Measurements from ENCODE around the gene FAM120AOS. TPM values are rescaled to one million over a fixed set of nuclear protein-coding genes. Genes with fewer than 3 reads are reported as not detected.

The FAM120AOS gene
- total and polyA plus RNA-seq, 12 donors = 21.1 to 39.9 (median 31.5) TPM

DNA sequence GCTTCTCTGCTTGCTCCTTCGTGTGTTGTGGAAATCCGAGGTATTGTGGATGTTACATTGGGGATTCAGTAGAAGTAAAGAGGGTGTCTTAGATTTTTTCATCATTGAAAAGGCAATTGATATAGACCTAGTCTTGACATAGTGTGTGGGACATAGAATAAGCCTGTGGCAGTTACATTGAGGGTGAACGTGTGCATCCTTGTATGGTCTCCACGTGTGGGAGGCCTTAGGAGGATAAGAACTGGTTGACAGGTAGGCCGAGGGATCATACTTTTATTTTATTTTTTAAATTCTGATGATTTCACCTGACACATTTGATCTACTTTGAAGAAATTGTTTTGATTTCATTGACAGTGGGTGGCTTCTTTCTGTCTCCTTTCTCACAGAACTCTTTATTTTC is 17.0 kb upstream of the FAM120AOS start:
- ATAC-seq = no peak
- TF ChIP-seq CTCF (IDR thresholded peaks at IDR 0.05) = no peak

DNA sequence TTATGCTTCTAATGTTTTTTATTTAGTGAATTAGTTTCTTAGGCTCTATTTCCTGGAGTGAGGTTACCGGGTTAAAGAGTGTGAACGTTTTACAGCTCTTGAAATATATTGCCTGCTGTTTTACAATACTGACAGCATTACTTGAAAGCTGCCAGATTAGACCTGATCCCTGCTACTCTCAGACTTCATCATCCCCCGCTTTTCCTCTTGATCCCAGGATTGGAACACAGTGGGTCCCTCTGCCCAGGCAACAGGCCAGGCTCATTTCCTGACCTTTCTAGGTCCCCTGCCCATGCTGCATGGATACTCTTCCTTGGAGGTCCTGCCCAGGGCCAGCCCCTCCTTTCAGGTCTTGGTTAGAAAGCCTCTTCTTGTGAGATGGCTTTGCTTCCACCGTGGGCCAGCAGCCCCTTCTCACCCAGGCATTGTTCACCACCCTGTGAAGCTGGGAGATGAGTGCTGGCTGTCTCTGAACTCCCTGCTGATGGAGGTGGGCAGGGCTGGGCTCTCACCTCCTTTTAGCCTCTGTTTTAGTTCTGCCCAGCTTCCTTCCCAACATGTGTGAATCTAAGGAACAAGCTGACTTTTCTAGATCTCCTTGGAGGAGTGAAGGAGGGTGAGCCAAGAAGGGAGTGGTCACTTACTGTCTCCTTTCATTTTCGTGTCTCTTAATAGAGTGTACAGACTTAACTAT is 15.5 kb upstream of the FAM120AOS start:
- Histone ChIP-seq H3K4me3 (peak overlapping the region in 4 of 10 donors; percentile 10 to 20 (median 16)), H3K27ac (peak overlapping the region in 9 of 10 donors; percentile 51 to 83 (median 70)), H3K36me3 (peaks cover 0 to 30% (median 7%) of the 10 kb centered on the region in 9 donors), H3K27me3 (no peaks in the 10 kb centered on the region), H3K4me1 (peaks cover 7 to 79% (median 73%) of the 10 kb centered on the region in 9 donors), H3K9me3 (no peaks in the 10 kb centered on the region)
- DNase-seq (peak in 1 of 2 donors; percentile 43), ATAC-seq (peak; percentile 31 to 81 (median 74))
- WGBS, 2 donors = 8 to 12% methylated on average over 5 of the region's 5 CpGs
- TF ChIP-seq CTCF (IDR thresholded peaks at IDR 0.05) = no peak
- intact Hi-C loops (cut with DNase I) = no loop called here

More for the DNA sequence above, 17.0 kb upstream of the FAM120AOS start:
- Histone ChIP-seq H3K27me3 (no peaks in the 10 kb centered on the region), H3K4me1 (peaks cover 7 to 66% (median 59%) of the 10 kb centered on the region in 9 donors), H3K27ac (peak overlapping the region in 2 of 10 donors; percentile 60 to 83), H3K4me3 (no peak overlapping the region), H3K9me3 (no peaks in the 10 kb centered on the region), H3K36me3 (peaks cover 0 to 43% (median 7%) of the 10 kb centered on the region in 9 donors)
- WGBS, 2 donors = 81 to 84% methylated on average over 5 of the region's 5 CpGs
- no peak for DNase-seq
- intact Hi-C loops (cut with DNase I) = no loop called here

- H3K36me3 ChIP-seq = peaks cover 0 to 17% (median 7%) of the 10 kb centered on the region in 9 donors
- DNase-seq (no peak), ATAC-seq (no peak)
- intact Hi-C loops (cut with DNase I) = no loop called here
- TF ChIP-seq CTCF (IDR thresholded peaks at IDR 0.05) = no peak
- peaks cover 7 to 89% (median 75%) of the 10 kb centered on the region in 9 donors for H3K4me1 ChIP-seq
- peak overlapping the region in 2 of 10 donors; percentile 3 to 83 for H3K27ac ChIP-seq
- H3K9me3 ChIP-seq = no peaks in the 10 kb centered on the region
- H3K4me3 ChIP-seq = no peak overlapping the region
- 66 to 78% methylated on average over 3 of the region's 3 CpGs for WGBS, 2 donors
- no peaks in the 10 kb centered on the region for H3K27me3 ChIP-seq
Measured at GRCh38 chr9:93467462-93467861, 14.1 kb upstream of the FAM120AOS start.

GRCh38 chr9:93467062-93467416 is 13.7 kb upstream of the FAM120AOS start:
- no peak overlapping the region for H3K4me3 ChIP-seq
- no peak for TF ChIP-seq CTCF (IDR thresholded peaks at IDR 0.05)
- ATAC-seq (no peak), DNase-seq (no peak)
- 32 to 33% methylated on average over 3 of the region's 3 CpGs for WGBS, 2 donors
- peaks cover 0 to 13% (median 5%) of the 10 kb centered on the region in 9 donors for H3K36me3 ChIP-seq
- H3K4me1 ChIP-seq = peaks cover 7 to 94% (median 75%) of the 10 kb centered on the region in 9 donors
- no peaks in the 10 kb centered on the region for H3K27me3 ChIP-seq
- H3K27ac ChIP-seq = peak overlapping the region in 4 of 10 donors; percentile 3 to 83 (median 21)
- intact Hi-C loops (cut with DNase I) = no loop called here
- no peaks in the 10 kb centered on the region for H3K9me3 ChIP-seq
